Ishikawa (cell line): ENCODE results near the gene PTPRN2.

Source experiments
- CEBPB ChIP-seq: IDR thresholded peaks from 2 replicates; pipeline ENCODE4 v1.6.1; 2012
- CREB1 ChIP-seq: IDR thresholded peaks from 2 replicates; pipeline ENCODE4 v1.6.1; 2012; ENCODE audit warnings: low read depth
- EGR1 ChIP-seq: IDR thresholded peaks from 2 replicates; pipeline ENCODE4 v1.6.1; 2012
- EP300 ChIP-seq: IDR thresholded peaks from 2 replicates; pipeline ENCODE4 v1.6.1; 2012; ENCODE audit warnings: borderline replicate concordance
- FOXM1 ChIP-seq: IDR thresholded peaks from 2 replicates; pipeline ENCODE4 v1.6.1; 2012; ENCODE audit warnings: low read depth, borderline replicate concordance
- MAX ChIP-seq: IDR thresholded peaks from 2 replicates; pipeline ENCODE4 v1.6.1; 2012
- NFIC ChIP-seq: IDR thresholded peaks from 2 replicates; pipeline ENCODE4 v1.6.1; 2012
- RAD21 ChIP-seq: IDR thresholded peaks from 2 replicates; pipeline ENCODE4 v1.6.1; 2012; ENCODE audit warnings: low read depth
- REST ChIP-seq: IDR thresholded peaks from 2 replicates; pipeline ENCODE4 v1.6.1; 2012; ENCODE audit warnings: low read depth, mild to moderate bottlenecking
- TAF1 ChIP-seq: IDR thresholded peaks from 2 replicates; pipeline ENCODE4 v1.6.1; 2012; ENCODE audit warnings: low read depth, mild to moderate bottlenecking
- TCF12 ChIP-seq: IDR thresholded peaks from 2 replicates; pipeline ENCODE4 v1.6.1; 2012; ENCODE audit warnings: low read depth
- TEAD4 ChIP-seq: IDR thresholded peaks from 2 replicates; pipeline ENCODE4 v1.6.1; 2012
- USF1 ChIP-seq: IDR thresholded peaks from 2 replicates; pipeline ENCODE4 v1.6.1; 2012
- YY1 ChIP-seq: IDR thresholded peaks from 2 replicates; pipeline ENCODE4 v1.6.1; 2012; ENCODE audit warnings: low read depth
- ZBTB7A ChIP-seq: IDR thresholded peaks from 2 replicates; pipeline ENCODE4 v1.6.1; 2012; ENCODE audit warnings: low read depth

The PTPRN2 gene

GRCh38 chr7:157656195-157656769 lies 931.3 kb downstream of the PTPRN2 start:
- TF ChIP-seq FOXM1 (no peak), CREB1 (no peak), REST (no peak), MAX (no peak), TCF12 (no peak), TAF1 (no peak), TEAD4 (no peak)

GRCh38 chr7:157654350-157654749 lies 933.3 kb downstream of the PTPRN2 start:
- no peak for TF ChIP-seq EP300
- no peak for TF ChIP-seq ZBTB7A

- TF ChIP-seq NFIC: no peak
- no peak for TF ChIP-seq USF1
- no peak for TF ChIP-seq TEAD4
- no peak for TF ChIP-seq REST
- TF ChIP-seq EP300: no peak
- no peak for TF ChIP-seq CREB1
- no peak for TF ChIP-seq TAF1
- no peak for TF ChIP-seq YY1
- no peak for TF ChIP-seq EGR1
- no peak for TF ChIP-seq CEBPB
- TF ChIP-seq FOXM1: no peak
- no peak for TF ChIP-seq ZBTB7A
- no peak for TF ChIP-seq MAX
- TF ChIP-seq TCF12: no peak
- no peak for TF ChIP-seq RAD21
Observed at GRCh38 chr7:157653827-157654207, 933.8 kb downstream of the PTPRN2 start.

GRCh38 chr7:157652954-157653826 lies 934.4 kb downstream of the PTPRN2 start:
- TF ChIP-seq CEBPB: no peak
- TF ChIP-seq MAX: no peak
- no peak for TF ChIP-seq USF1
- TF ChIP-seq EGR1: no peak
- no peak for TF ChIP-seq ZBTB7A
- no peak for TF ChIP-seq REST
- TF ChIP-seq TCF12: no peak
- TF ChIP-seq EP300: no peak
- TF ChIP-seq FOXM1: no peak
- no peak for TF ChIP-seq TEAD4
- no peak for TF ChIP-seq RAD21
- no peak for TF ChIP-seq NFIC
